Measurements from ENCODE around the gene NEDD8.

Gene NEDD8

DNA sequence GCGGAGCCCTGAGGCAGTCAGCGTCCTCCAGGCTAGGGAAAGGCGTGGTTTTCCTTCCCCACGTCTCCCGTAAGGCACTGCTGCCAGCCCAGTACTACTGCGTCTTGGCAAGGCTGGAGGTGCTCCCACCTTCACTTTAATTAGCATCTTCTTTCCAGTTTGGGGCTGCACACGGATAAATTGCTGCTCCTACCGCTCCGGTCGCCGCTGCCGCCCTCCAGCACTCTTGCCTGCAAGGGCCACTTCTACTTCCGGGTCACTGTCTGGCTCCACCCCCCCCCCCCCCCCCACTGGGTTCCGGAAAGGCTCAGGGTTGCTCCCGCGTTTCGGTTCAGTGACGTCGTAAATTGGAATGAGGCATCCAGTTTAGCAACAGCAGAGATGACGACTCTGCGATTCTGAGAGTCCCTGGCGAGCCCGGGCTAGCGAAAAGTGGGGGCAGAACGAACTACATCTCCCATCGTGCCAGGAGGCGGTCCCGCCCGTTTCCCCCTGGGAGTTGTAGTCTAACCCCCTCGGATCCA lies at the start of gene NEDD8:
TSS of gene NEDD8 (minus strand) at position 247 of the 524 bp plus-strand sequence. CDS start at position 147, 100 bp downstream.
- H3K4me3 ChIP-seq (ENCODE audit: low read length) = peak within 1 kb of the TSS; percentile 96
- peak; percentile 97 for DNase-seq (ENCODE audit: low read depth)
- TF ChIP-seq, protein P1, sequence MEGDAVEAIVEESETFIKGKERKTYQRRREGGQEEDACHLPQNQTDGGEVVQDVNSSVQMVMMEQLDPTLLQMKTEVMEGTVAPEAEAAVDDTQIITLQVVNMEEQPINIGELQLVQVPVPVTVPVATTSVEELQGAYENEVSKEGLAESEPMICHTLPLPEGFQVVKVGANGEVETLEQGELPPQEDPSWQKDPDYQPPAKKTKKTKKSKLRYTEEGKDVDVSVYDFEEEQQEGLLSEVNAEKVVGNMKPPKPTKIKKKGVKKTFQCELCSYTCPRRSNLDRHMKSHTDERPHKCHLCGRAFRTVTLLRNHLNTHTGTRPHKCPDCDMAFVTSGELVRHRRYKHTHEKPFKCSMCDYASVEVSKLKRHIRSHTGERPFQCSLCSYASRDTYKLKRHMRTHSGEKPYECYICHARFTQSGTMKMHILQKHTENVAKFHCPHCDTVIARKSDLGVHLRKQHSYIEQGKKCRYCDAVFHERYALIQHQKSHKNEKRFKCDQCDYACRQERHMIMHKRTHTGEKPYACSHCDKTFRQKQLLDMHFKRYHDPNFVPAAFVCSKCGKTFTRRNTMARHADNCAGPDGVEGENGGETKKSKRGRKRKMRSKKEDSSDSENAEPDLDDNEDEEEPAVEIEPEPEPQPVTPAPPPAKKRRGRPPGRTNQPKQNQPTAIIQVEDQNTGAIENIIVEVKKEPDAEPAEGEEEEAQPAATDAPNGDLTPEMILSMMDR (conservative IDR thresholded peaks at IDR 0.05; ENCODE audit: low read length) = no peak

DNA sequence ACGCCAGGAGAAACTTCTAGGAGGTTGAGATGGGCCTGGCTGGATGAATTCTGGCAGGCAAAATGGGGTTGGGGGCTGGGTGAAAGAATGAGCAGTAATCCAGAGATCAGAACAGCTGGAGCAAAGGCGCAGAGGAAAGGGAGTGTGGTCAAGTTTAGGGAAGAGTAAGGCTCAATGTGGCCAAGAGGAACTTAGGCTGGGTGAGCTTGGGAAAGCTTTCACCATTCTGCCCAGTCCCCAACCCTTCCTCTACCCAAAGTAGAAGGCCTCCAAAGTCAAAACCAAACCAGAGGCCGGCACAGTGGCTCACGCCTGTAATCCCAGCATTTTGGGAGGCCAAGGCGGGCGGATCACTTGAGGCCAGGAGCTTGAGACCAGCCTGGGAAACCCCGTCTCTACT lies 49.5 kb upstream of the NEDD8 start:
- H3K4me3 ChIP-seq (ENCODE audit: low read length) = no peak overlapping the region
- TF ChIP-seq, protein P1 (conservative IDR thresholded peaks at IDR 0.05; ENCODE audit: low read length) = no peak
- no peak for DNase-seq (ENCODE audit: low read depth)

DNA sequence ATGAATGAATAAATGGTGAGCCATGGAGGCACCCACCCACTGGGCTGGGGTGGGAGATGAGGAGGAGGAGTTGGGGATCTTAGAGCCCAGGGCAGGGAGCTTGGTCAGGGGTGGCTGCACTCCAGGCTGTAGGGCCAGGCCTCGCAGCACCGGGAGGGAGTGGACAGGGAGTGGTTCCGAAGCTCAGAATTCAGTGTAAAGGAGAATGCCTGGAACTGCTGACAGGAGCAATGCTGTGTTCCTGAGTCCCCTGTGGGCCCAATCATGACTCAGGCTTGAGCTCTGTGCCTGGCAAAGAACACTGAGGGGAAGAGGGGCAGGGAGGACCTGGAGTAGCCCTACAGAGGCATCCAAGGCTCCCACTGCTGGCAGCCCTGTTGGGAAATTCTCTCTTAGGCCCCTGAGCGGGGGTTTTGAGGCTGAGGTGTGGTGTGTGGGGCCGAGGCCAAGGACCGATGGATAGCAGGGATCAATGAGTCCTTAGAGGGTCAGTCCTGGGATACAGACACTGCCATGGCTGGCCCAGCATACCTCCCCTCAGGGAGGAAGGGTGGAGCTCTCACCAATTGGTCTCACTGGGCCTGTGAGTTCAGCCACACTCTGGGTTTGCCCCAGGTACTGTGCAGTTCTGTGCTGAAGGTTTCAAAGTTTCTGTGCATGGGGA lies 48.8 kb upstream of the NEDD8 start:
- H3K4me3 ChIP-seq (ENCODE audit: low read length) = no peak overlapping the region
- no peak for DNase-seq (ENCODE audit: low read depth)
- TF ChIP-seq, protein P1 (conservative IDR thresholded peaks at IDR 0.05; ENCODE audit: low read length) = no peak

DNA sequence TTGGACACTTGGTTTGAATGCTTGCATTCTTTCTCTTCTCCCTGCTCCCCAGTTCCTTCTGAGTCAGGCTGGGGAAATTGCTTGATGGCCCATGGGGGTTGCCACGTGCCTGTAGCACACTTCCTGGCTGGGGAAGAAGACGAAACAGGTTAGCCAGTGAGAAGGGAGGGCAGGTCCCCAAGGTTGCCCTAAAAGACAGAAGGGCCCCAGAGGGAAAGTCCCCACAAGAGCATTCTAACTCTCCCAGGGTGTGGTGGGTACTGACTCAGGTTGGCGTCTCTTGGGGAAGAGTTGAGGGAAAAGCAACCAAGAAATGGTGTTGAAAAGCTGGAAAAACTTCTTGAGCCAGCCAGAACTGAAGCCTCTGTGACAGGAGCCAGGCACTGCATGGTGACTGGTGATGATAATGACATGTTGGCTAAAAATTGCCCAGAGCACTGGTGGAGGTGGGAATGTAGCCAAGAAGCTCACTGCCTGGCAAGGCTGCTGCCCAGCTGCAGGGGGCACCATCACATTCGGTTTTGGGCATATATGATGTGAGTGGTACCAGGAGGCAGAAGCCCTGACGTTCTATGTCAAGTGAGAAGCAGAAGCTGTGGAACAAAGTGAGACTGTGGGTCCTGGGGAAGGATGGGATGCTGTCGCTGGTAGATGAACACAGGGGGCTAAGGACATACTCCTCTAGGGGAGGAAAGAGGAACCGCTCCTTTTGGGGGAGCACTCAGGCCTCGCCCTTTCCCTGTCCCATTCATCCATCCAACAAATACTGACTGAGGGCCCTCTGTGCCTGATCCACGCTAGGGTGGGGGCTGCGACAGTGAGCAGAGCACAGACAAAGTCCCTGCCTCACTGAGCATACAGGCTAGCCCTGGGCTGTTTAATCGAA lies 47.4 kb upstream of the NEDD8 start:
- no peak for DNase-seq (ENCODE audit: low read depth)
- TF ChIP-seq, protein P1 (conservative IDR thresholded peaks at IDR 0.05; ENCODE audit: low read length) = peak; percentile 19
- H3K4me3 ChIP-seq (ENCODE audit: low read length) = no peak overlapping the region

DNA sequence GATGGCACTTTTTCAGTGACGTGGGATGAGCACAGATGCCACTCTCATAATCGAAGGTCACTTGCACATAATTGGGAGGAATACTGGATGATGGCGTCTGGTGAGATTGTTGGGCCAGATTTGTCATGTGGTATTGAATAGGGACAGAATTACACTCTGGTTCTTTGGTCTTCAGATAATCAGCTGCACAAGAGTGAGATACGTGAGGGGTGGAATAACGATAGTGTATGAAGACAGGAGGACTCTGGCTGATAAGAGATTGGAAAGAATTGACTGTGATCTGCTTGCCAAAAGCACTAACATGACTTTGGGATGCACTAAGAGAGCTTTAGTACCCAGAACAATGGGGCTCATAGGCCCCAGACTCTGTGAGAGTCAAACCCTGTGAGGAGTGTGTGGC lies 46.3 kb upstream of the NEDD8 start:
- no peak overlapping the region for H3K4me3 ChIP-seq (ENCODE audit: low read length)
- TF ChIP-seq, protein P1 (conservative IDR thresholded peaks at IDR 0.05; ENCODE audit: low read length) = no peak
- no peak for DNase-seq (ENCODE audit: low read depth)

DNA sequence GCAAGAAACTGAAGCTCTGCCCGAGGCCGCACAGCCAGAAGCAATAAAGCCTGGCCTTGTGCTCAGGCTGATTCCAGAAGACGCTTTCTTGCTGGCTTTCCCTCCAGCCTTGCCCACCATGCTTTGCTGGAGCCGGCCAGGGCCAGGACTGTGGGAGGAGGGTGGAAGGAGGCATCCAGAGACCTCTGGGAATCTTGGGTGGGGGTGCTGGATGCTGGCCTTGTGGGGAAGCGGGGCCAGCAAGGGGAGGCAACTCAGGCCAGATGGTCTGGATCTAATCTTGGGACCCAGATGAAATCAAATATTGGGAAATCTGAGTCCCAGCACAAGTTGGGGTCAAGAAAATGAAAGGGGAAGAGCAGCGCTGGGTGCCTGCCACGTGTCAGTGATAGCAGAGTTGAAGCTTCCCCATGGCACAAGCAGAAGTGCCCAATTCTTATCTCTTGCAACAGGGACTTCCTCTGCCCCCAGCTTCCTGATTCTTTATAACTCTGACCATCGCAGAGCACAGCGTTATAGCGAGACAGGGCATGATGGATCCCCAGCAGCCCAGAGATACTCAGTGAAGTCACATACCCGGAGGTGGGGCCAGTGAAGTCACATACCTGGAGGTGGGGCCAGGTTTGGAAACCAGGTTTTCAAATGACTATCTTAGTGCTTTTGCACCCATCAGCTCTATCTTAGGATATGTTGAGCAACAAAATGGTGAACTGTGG lies 45.6 kb upstream of the NEDD8 start:
- H3K4me3 ChIP-seq (ENCODE audit: low read length) = no peak overlapping the region
- DNase-seq (ENCODE audit: low read depth) = no peak
- TF ChIP-seq, protein P1 (conservative IDR thresholded peaks at IDR 0.05; ENCODE audit: low read length) = no peak

Measured in AG10803 (cell line).